Activated CD4-positive, alpha-beta T cell treated with anti-CD3 and anti-CD28 coated beads, Interleukin-2, amount 50 U/mL, for 1 hour (primary cell): ENCODE measurements around the gene TBC1D1.
"Not testable (repeated sequence)": the region's sequence is repeated elsewhere in the genome, so short reads cannot be mapped to it uniquely, and the experiment has no call there.

ENCODE experiments used
- DNase-seq: peaks from one replicate; pipeline ENCODE4 v3.0.0-alpha.2; 2020

TBC1D1 gene

DNA sequence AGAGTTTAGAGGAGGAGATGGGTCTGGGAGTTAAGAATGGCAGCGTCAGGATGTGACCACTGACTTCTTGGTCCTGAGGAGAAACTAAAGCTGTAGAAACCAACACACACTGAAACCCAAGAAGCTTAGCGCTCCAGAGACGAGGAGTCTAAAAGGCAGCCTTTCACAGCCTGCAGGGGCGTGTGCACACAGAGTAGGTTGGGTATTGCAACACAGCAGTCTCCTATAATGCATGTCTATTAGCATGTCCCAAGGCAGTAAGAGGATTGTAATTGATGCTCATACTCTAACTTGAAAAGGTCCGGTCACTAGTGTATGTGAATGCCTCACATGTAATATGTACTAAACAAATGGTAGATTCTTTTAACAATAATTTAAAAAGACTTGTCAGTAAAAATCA, 126.7 kb downstream of the TBC1D1 start:
- no peak for DNase-seq

- no peak for DNase-seq
Observed at GRCh38 chr4:38020386-38020785, 129.5 kb downstream of the TBC1D1 start.

- DNase-seq: not testable (repeated sequence)
Observed at GRCh38 chr4:38020961-38021360, 130.1 kb downstream of the TBC1D1 start.

DNA sequence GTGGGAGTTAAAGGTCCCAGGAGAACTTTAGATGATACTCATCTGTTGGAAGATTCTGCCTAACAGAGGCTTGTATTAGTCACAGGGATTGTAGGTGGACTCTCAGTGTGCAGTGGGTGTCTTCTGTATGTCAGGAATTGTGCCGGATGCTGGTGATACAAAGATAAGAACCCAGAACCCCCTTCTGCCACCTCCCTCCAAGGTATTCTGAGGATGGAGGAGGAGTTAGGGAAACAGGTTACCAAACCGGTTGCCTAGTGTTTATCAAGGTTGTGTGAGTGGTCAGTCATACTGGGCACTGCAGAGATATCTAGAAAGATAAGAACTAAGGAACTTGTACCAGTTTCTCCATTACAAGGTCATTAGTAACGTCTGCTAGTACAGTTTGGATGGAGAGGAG, 130.9 kb downstream of the TBC1D1 start:
- DNase-seq: no peak

DNA sequence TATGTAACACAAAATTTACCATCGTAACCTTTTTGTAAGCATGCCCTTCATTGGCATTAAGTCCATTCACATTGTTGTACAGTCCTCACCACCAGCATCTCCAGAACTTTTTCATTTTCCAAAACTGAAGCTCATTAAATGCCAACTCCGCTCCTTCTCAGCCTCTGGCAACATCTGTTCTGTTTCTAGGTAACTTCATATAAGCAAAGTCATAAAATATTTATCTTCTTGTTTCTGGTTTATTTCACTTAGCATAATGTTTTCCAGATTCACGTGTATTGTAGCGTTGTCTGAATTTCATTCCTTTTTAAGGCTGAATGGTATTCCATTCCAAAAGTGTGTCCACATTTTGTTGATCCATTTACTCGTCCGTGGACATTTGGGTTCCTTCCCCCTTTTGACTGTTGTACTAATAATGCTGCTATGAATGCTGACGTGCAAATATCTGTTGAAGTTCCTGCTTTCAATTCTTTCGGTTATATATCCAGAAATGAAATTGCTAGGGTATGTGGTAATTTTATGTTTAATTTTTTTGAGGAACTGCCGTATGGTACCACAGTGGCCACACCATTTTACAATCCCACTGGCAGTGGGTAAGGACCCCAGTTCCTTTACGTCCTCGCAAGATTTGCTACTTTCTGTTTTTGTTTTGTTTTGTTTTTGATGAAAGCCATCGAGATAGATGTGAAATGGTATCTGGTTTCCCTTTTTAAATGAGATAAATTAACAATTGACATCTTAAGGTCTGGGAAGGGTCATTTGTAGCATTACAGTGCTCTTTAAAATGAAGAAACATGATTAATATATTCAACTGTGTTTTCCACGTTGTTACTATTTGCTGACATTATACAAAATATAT, 132.7 kb downstream of the TBC1D1 start:
- DNase-seq: no peak

DNA sequence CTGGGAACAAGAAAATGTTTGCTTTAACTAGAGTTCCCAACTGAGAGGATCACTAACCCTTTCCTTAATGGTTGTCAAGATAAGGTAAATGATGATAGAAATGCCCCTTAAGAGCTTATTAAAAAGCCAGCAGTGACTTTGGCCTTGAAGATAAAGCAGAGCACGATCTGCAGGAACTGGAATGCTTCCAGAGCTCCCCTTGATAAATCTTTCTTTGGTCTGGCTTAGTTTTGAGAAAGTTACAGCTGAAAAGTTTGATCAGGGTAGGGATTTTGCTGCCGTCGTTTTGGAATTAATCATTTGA, 133.3 kb downstream of the TBC1D1 start:
- DNase-seq: no peak

DNA sequence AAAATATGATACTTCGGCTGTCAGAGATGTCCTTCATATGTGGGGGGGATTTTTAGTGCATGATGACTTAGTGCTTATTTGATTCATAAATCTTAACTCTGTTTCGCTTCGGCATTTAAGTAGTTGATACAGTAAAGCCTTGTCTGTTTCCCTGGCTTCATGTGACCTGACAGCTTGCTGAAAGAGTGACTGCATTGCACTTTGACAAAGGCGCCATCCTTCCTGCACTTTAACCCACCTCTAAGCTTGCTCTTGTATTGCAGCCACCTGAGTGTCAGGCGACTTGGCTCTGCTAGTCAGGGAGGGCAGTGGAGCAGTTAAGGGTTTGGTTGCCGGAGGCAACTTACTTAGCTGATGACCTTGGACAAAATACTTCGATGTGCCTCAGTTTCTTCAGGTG, 134.8 kb downstream of the TBC1D1 start:
- no peak for DNase-seq

- DNase-seq: no peak
Observed at GRCh38 chr4:38026158-38026740, 135.4 kb downstream of the TBC1D1 start.

GRCh38 chr4:38030023-38030422, 139.1 kb downstream of the TBC1D1 start:
- DNase-seq: no peak

DNA sequence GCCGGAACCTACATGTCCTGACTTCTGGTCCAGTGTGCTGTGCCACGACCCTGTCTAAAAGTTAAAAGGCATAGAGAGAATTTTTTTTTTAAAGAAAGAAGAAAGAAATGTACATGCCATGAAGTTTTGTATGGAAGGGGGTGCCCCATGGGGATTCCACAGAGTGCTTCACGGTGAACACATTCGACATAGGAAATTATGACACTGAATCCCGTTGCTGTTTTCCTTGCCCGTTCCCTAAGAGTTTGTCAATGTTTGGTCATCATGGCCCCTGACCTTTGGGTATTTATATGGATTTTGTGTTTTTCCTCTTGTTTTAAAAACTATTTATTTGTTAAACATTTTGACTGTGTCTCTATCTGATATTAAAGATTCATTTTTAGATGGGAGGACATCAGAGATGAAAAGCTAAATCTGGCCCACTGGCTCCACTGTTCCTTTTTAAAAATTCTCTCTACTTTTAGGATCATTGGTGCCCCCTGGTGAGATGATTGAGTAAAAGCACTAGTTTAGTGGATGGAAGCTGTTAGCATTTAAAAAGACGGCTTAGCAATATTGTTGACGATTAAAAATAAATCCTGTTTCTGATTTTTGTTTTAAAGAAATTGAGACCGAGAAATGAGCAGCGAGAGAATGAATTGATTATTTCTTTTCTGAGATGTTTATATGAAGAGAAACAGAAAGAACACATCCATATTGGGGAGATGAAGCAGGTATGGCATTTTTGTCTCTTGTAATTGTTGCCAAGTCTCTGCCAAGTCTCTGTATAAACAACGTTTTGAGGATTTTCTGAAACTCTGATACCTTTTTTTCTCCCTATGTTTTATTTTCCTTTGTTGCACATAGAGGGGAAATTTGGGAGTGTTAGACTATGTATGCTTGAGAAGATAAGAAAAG, 144.3 kb downstream of the TBC1D1 start:
- no peak for DNase-seq

GRCh38 chr4:38036548-38036947, 145.7 kb downstream of the TBC1D1 start:
- DNase-seq: no peak

DNA sequence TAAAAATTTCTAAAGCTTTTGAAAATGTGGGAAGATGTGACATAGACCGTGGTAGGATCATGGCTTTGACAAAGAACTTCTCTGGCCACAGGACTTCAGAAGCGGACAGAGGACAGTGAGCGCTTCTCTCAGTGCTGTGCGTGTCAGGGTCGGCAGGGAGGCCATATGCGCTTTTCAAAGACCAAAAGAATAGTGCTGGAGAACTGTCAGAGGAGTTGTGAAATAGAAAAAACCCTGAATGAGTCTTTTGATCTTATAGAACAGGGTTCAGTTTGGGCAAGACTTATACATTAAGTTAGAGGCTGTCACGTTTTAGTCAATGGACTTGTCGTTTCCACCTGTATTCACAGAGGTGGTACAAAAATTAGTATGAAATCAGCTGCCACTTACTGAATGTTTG, 146.7 kb downstream of the TBC1D1 start:
- no peak for DNase-seq

- DNase-seq: no peak
Observed at GRCh38 chr4:38040619-38041018, 149.7 kb downstream of the TBC1D1 start.

GRCh38 chr4:38044060-38044459, 153.2 kb downstream of the TBC1D1 start:
- DNase-seq: no peak

GRCh38 chr4:38045289-38045988, 154.6 kb downstream of the TBC1D1 start:
- DNase-seq: no peak

GRCh38 chr4:38046727-38047489, 156.0 kb downstream of the TBC1D1 start:
- DNase-seq: no peak

DNA sequence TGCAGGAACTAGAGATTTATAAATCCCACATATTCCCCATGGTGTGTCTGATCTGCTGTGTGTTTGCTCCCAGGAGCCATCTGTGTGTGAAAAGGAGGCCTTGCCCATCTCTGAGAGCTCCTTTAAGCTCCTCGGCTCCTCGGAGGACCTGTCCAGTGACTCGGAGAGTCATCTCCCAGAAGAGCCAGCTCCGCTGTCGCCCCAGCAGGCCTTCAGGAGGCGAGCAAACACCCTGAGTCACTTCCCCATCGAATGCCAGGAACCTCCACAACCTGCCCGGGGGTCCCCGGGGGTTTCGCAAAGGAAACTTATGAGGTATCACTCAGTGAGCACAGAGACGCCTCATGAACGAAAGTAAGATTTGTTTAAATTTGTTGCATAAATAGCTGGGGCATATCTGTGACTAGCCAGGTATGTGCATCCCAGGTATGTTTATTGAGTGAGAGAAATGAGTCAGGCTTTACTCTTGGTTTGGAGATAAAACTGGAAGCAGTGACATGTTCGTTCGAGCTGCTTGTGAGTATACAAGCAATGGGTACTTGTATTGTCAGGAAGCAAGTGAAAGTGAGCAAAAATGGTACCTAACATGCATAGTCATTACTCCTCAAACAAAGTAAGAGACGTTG, 158.8 kb downstream of the TBC1D1 start:
- no peak for DNase-seq

GRCh38 chr4:38050560-38051350, 159.9 kb downstream of the TBC1D1 start:
- no peak for DNase-seq

GRCh38 chr4:38055566-38055965, 164.7 kb downstream of the TBC1D1 start:
- DNase-seq: no peak

- DNase-seq: no peak
Observed at GRCh38 chr4:38056011-38056685, 165.3 kb downstream of the TBC1D1 start.
